Sigmoid colon (tissue), 4 donors: Measurements from ENCODE around the gene WASF3.

Experiments
- EP300 ChIP-seq, 4 donors: sonication (generic); formaldehyde crosslinking; IDR thresholded peaks; one replicate each; pipeline ENCODE4 v1.6.1; 2017; ENCODE audit warnings: antibody characterized with exemption in 4 of 4
- POLR2A ChIP-seq, 2 donors: fragments of 450-650 bp; IDR thresholded peaks; one replicate each; pipeline ENCODE4 v1.6.1; 2016; ENCODE audit warnings: antibody characterized with exemption in 2 of 2, mild to moderate bottlenecking in 2 of 2, moderate library complexity in 2 of 2
- TF ChIP-seq, protein P1 (sequence below), 4 experiments: fragments of 450-650 bp in 3 of 4; fragments of 200-600 bp in 1 of 4; IDR thresholded peaks; one replicate each; pipeline ENCODE4 v1.5.1; 2016 to 2019; ENCODE audit warnings: antibody characterized with exemption in 4 of 4, mild to moderate bottlenecking in 3 of 4, moderate library complexity in 2 of 4

DNA sequence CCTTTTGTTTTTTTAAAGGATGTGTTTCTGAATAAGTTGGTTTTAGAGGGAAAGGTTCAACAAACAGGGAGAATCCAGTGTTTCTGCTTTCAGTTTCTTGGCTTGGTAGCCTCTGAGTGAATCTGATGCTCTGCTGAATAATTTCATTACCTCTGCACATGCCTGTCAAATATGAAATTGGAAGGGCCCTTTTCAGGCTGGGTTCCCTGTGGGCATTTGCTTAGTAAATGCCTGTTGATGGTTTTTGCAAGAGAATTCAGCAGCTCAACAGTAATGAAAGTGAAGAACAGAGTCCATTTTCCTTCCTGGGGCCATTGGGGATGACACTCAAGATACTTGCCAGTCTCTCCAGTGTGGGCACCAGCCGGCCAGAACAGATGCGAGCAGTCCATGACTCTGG, 128.8 kb downstream of the WASF3 start:
- TF ChIP-seq EP300 (IDR thresholded peaks at IDR 0.05) (no peak), POLR2A (IDR thresholded peaks at IDR 0.05) (no peak)
- TF ChIP-seq, protein P1, sequence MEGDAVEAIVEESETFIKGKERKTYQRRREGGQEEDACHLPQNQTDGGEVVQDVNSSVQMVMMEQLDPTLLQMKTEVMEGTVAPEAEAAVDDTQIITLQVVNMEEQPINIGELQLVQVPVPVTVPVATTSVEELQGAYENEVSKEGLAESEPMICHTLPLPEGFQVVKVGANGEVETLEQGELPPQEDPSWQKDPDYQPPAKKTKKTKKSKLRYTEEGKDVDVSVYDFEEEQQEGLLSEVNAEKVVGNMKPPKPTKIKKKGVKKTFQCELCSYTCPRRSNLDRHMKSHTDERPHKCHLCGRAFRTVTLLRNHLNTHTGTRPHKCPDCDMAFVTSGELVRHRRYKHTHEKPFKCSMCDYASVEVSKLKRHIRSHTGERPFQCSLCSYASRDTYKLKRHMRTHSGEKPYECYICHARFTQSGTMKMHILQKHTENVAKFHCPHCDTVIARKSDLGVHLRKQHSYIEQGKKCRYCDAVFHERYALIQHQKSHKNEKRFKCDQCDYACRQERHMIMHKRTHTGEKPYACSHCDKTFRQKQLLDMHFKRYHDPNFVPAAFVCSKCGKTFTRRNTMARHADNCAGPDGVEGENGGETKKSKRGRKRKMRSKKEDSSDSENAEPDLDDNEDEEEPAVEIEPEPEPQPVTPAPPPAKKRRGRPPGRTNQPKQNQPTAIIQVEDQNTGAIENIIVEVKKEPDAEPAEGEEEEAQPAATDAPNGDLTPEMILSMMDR (IDR thresholded peaks at IDR 0.05) = no peak
